HEK293 (cell line): ENCODE data around the gene PTPRN2.

ENCODE experiments used
- CTCF ChIA-PET: fragments of 350-600 bp; formaldehyde crosslinking; extraction: SDS; loops from one replicate; lab custom pipeline; 2021; ENCODE audit warnings: antibody characterized with exemption; lab: Yijun Ruan, JAX
- POLR2A ChIA-PET: fragments of 300-600 bp; formaldehyde crosslinking; extraction: SDS; loops from one replicate; lab custom pipeline; 2020; ENCODE audit warnings: antibody characterized with exemption, inconsistent platforms; lab: Yijun Ruan, JAX
- H3K27ac ChIP-seq: fragments of 200-500 bp; sonication (Bioruptor generic); 2 replicates; pipeline ENCODE4 v1.5.1; 2014; ENCODE audit warnings: low read depth, low read length, control low read depth, inconsistent platforms; ENCODE audit errors: extremely low read depth
- H3K36me3 ChIP-seq, 2 experiments: fragments of 200-500 bp in 1 of 2; sonication (Bioruptor generic) in 1 of 2; 1 replicate in 1 of 2; 2 replicates in 1 of 2; pipeline ENCODE4 v1.5.1; 2014 to 2017; ENCODE audit warnings: inconsistent platforms in 2 of 2, low read length in 2 of 2; ENCODE audit not compliant: control insufficient read depth in 2 of 2, insufficient read depth in 1 of 2
- H3K4me1 ChIP-seq: fragments of 200-500 bp; sonication (Bioruptor generic); 2 replicates; pipeline ENCODE4 v1.5.1; 2014; ENCODE audit warnings: mild to moderate bottlenecking, low read length, inconsistent platforms; ENCODE audit not compliant: control insufficient read depth, insufficient read depth
- H3K4me3 ChIP-seq: 2 replicates; pipeline ENCODE4 v1.5.1; 2011; ENCODE audit warnings: low read depth, mild to moderate bottlenecking, control low read depth, low read length, moderate library complexity
- H3K9me3 ChIP-seq: fragments of 200-500 bp; sonication (Bioruptor generic); 2 replicates; pipeline ENCODE4 v1.5.1; 2014; ENCODE audit warnings: low read depth, low read length, inconsistent platforms; ENCODE audit not compliant: control insufficient read depth, insufficient read depth
- HOXA7 ChIP-seq: sonication (generic); formaldehyde crosslinking; IDR thresholded peaks from 2 replicates; pipeline ENCODE4 v1.8.1; 2022; ENCODE audit warnings: missing genetic modification reagents, borderline replicate concordance
- MYNN ChIP-seq: fragments of 450-650 bp; formaldehyde crosslinking; IDR thresholded peaks from 2 replicates; pipeline ENCODE4 v1.5.1; 2016; ENCODE audit warnings: missing biosample characterization, missing genetic modification characterization, borderline replicate concordance
- PRDM1 ChIP-seq: fragments of 450-650 bp; formaldehyde crosslinking; IDR thresholded peaks from 2 replicates; pipeline ENCODE4; 2016; ENCODE audit warnings: missing biosample characterization, missing genetic modification characterization
- ZBTB21 ChIP-seq: fragments of 450-650 bp; formaldehyde crosslinking; IDR thresholded peaks from 2 replicates; pipeline ENCODE4 v1.5.1; 2017; ENCODE audit warnings: missing biosample characterization, missing genetic modification characterization
- ZFP69B ChIP-seq: fragments of 450-650 bp; formaldehyde crosslinking; IDR thresholded peaks from 2 replicates; pipeline ENCODE4 v1.5.1; 2016; ENCODE audit warnings: missing biosample characterization, missing genetic modification characterization
- ZNF112 ChIP-seq: fragments of 450-650 bp; formaldehyde crosslinking; IDR thresholded peaks from 2 replicates; pipeline ENCODE4 v1.5.0; 2017; ENCODE audit warnings: missing biosample characterization, missing genetic modification characterization
- ZNF155 ChIP-seq: fragments of 450-650 bp; formaldehyde crosslinking; IDR thresholded peaks from 2 replicates; pipeline ENCODE4 v1.5.1; 2016; ENCODE audit warnings: missing biosample characterization, missing genetic modification characterization
- ZNF16 ChIP-seq: fragments of 450-650 bp; formaldehyde crosslinking; IDR thresholded peaks from 2 replicates; pipeline ENCODE4 v1.5.1; 2016; ENCODE audit warnings: low read depth, missing biosample characterization, missing genetic modification characterization
- ZNF248 ChIP-seq: fragments of 450-650 bp; formaldehyde crosslinking; IDR thresholded peaks from 2 replicates; pipeline ENCODE4 v1.5.1; 2017; ENCODE audit warnings: missing biosample characterization, missing genetic modification characterization
- ZNF530 ChIP-seq: fragments of 450-650 bp; formaldehyde crosslinking; IDR thresholded peaks from 2 replicates; pipeline ENCODE4 v1.5.1; 2016; ENCODE audit warnings: low read depth, missing biosample characterization, missing genetic modification characterization
- ZNF626 ChIP-seq: fragments of 450-650 bp; sonication (Bioruptor Pico); formaldehyde crosslinking; IDR thresholded peaks from 2 replicates; pipeline ENCODE4 v1.5.1; 2018; ENCODE audit warnings: missing biosample characterization, missing genetic modification characterization, inconsistent platforms
- ZNF629 ChIP-seq: fragments of 450-650 bp; formaldehyde crosslinking; IDR thresholded peaks from 2 replicates; pipeline ENCODE4 v1.5.1; 2017; ENCODE audit warnings: missing biosample characterization, missing genetic modification characterization
- ZNF658 ChIP-seq: fragments of 450-650 bp; formaldehyde crosslinking; IDR thresholded peaks from 2 replicates; pipeline ENCODE4; 2016; ENCODE audit warnings: missing biosample characterization, missing genetic modification characterization
- ZNF660 ChIP-seq: fragments of 450-650 bp; IDR thresholded peaks from 2 replicates; pipeline ENCODE4 v1.5.1; 2018; ENCODE audit warnings: missing biosample characterization, mild to moderate bottlenecking, missing genetic modification characterization
- ZNF670 ChIP-seq: fragments of 450-650 bp; formaldehyde crosslinking; IDR thresholded peaks from 2 replicates; pipeline ENCODE4 v1.5.1; 2016; ENCODE audit warnings: missing biosample characterization, missing genetic modification characterization, low read depth
- ZNF701 ChIP-seq: fragments of 450-650 bp; formaldehyde crosslinking; IDR thresholded peaks from 2 replicates; pipeline ENCODE4 v1.5.1; 2016; ENCODE audit warnings: missing biosample characterization, missing genetic modification characterization
- ZSCAN23 ChIP-seq: fragments of 450-650 bp; formaldehyde crosslinking; IDR thresholded peaks from 2 replicates; pipeline ENCODE4 v1.5.1; 2016; ENCODE audit warnings: missing biosample characterization, missing genetic modification characterization
- ZSCAN30 ChIP-seq: fragments of 450-650 bp; IDR thresholded peaks from 2 replicates; pipeline ENCODE4 v1.5.1; 2018; ENCODE audit warnings: missing biosample characterization, mild to moderate bottlenecking, missing genetic modification characterization, moderate library complexity
- ZXDB ChIP-seq: fragments of 450-650 bp; formaldehyde crosslinking; IDR thresholded peaks from 2 replicates; pipeline ENCODE4 v1.5.1; 2016; ENCODE audit warnings: missing biosample characterization, missing genetic modification characterization
- TF ChIP-seq, protein P1 (sequence below): fragments of 450-650 bp; formaldehyde crosslinking; IDR thresholded peaks from 2 replicates; pipeline ENCODE4 v1.5.1; 2016; ENCODE audit warnings: missing biosample characterization, missing genetic modification characterization
- TF ChIP-seq, protein P2 (sequence below): fragments of 450-650 bp; formaldehyde crosslinking; optimal IDR thresholded peaks from 2 replicates; pipeline ENCODE3; 2016; ENCODE audit warnings: missing biosample characterization, mild to moderate bottlenecking, missing genetic modification characterization
- TF ChIP-seq, protein P3 (sequence below): fragments of 450-650 bp; formaldehyde crosslinking; IDR thresholded peaks from 2 replicates; pipeline ENCODE4 v1.5.1; 2016; ENCODE audit warnings: missing biosample characterization, missing genetic modification characterization

PTPRN2 gene

DNA sequence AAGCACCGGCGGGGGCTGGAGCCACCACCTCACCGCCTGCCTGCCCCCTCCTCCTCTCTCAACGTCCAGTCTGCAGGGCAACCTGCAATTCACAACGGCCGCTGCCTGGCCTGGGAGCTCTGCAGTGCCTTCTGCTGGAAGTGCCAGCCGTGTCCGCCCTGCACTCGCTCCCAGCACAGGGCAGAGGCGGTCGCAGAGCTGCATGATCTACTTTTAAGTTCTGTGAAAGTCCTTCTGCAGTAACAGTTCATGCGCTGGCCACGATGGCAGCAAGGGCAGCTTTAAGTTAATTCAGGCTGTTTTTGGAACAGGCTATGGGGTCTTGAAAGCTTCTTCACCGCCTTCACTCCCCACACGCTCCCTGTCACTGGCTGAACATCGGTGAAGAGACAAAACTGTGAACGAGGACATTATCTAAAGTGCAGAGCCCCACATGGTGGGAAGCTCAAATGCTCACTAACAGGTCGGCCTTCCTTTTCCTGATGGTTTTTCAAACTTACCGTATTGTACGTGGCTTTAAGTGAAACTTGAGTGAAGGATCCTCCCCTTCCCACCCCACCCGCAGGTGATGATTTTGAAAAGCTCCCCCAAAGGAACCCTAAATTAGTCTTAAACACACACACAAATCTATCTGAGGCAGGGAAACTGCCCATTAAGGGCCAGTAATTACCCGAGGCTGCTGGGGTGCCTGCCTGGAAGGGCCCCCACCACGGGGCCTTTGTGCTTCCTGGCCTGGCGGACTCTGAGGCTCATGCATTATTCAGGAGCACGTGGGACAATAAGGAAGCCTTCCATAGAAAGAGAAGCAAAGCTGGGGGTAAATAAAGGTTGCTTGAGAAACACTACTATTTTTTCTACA, 746.5 kb downstream of the PTPRN2 start:
- Histone ChIP-seq H3K4me1 (no peaks in the 10 kb centered on the region), H3K4me3 (no peak overlapping the region), H3K9me3 (no peaks in the 10 kb centered on the region), H3K36me3 (no peaks in the 10 kb centered on the region), H3K27ac (no peak overlapping the region)
- no peak for TF ChIP-seq ZSCAN23 (tag by site-specific recombination)
- TF ChIP-seq ZNF155 (tag by site-specific recombination): no peak
- no peak for TF ChIP-seq ZNF670 (tag by site-specific recombination)
- no peak for TF ChIP-seq ZNF530 (tag by site-specific recombination)
- ChIA-PET POLR2A (no interaction called here), CTCF (no interaction called here)

DNA sequence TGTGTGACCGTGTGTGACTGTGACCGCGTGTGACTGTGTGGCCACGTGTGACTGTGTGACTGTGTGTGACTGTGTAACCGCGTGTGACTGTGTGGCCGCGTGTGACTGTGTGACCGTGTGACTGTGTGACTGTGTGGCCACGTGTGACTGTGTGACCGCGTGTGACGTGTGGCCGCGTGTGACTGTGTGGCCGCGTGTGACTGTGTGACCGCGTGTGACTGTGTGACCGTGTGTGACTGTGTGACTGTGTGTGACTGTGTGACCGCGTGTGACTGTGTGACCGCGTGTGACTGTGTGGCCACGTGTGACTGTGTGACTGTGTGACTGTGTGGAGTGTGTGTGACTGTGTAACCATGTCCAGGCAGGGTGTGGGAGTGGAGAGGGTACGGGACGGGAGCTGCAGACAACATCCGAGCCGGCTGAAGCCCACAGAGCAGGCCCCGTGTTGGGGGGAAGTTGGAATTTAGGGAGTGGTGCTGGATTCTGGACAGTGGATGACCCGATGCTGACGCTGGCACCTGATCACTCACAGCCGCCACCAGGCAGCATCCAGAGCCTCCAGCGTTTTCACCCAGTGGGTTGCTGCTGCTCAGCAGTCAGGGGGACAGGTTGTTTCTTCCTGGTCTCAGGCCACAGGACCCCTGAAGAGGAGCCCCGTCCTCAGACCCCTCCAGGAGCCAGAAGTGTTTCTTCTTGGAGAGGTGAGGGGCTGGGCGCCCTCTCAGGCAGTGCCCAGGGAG, 747.3 kb downstream of the PTPRN2 start:
- no peak overlapping the region for H3K4me3 ChIP-seq
- CTCF ChIA-PET: interaction anchor here (0.6 kb wide), 1 partner anchor 350 kb away, joined by 3 read pairs; no protein-coding TSS in a partner anchor
- POLR2A ChIA-PET: no interaction called here
- no peak overlapping the region for H3K27ac ChIP-seq
- no peaks in the 10 kb centered on the region for H3K9me3 ChIP-seq
- no peaks in the 10 kb centered on the region for H3K4me1 ChIP-seq
- TF ChIP-seq ZSCAN30 (tag by site-specific recombination) (no peak), MYNN (tag by site-specific recombination) (no peak), ZFP69B (tag by site-specific recombination) (no peak), ZNF16 (no peak), ZNF629 (tag by site-specific recombination) (no peak), ZNF112 (no peak), ZNF658 (no peak), ZNF701 (tag by site-specific recombination) (no peak), ZBTB21 (no peak), ZXDB (tag by site-specific recombination) (no peak), HOXA7 (no peak), ZNF626 (tag by site-specific recombination) (no peak), ZNF660 (no peak)
- TF ChIP-seq, protein P1, sequence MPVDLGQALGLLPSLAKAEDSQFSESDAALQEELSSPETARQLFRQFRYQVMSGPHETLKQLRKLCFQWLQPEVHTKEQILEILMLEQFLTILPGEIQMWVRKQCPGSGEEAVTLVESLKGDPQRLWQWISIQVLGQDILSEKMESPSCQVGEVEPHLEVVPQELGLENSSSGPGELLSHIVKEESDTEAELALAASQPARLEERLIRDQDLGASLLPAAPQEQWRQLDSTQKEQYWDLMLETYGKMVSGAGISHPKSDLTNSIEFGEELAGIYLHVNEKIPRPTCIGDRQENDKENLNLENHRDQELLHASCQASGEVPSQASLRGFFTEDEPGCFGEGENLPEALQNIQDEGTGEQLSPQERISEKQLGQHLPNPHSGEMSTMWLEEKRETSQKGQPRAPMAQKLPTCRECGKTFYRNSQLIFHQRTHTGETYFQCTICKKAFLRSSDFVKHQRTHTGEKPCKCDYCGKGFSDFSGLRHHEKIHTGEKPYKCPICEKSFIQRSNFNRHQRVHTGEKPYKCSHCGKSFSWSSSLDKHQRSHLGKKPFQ (tag by site-specific recombination): no peak
- TF ChIP-seq, protein P2, sequence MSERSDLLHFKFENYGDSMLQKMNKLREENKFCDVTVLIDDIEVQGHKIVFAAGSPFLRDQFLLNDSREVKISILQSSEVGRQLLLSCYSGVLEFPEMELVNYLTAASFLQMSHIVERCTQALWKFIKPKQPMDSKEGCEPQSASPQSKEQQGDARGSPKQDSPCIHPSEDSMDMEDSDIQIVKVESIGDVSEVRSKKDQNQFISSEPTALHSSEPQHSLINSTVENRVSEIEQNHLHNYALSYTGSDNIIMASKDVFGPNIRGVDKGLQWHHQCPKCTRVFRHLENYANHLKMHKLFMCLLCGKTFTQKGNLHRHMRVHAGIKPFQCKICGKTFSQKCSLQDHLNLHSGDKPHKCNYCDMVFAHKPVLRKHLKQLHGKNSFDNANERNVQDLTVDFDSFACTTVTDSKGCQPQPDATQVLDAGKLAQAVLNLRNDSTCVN: no peak
- H3K36me3 ChIP-seq: no peaks in the 10 kb centered on the region

DNA sequence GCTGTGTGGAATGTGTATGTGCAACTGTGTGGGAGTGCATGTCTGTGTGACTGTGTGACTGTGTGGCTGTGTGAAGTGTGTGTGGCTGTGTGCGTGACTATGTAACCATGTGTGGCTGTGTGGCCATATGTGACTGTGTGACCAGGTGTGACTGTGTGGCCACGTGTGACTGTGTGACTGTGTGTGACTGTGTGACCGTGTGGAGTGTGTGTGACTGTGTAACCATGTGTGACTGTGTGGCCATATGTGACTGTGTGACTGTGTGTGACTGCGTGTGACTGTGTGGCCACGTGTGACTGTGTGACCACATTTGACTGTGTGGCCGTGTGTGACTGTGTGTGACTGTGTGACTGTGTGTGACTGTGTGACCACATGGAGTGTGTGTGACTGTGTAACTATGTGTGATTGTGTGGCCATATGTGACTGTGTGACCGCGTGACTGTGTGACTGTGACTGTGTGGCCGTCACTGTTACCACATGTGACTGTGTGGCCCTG, 747.9 kb downstream of the PTPRN2 start:
- H3K4me1 ChIP-seq: no peaks in the 10 kb centered on the region
- no peaks in the 10 kb centered on the region for H3K9me3 ChIP-seq
- ChIA-PET POLR2A (no interaction called here), CTCF (interaction anchor here (0.6 kb wide), 1 partner anchor 349 kb away, joined by 3 read pairs; no protein-coding TSS in a partner anchor)
- H3K36me3 ChIP-seq: no peaks in the 10 kb centered on the region
- no peak overlapping the region for H3K27ac ChIP-seq
- TF ChIP-seq, protein P3, sequence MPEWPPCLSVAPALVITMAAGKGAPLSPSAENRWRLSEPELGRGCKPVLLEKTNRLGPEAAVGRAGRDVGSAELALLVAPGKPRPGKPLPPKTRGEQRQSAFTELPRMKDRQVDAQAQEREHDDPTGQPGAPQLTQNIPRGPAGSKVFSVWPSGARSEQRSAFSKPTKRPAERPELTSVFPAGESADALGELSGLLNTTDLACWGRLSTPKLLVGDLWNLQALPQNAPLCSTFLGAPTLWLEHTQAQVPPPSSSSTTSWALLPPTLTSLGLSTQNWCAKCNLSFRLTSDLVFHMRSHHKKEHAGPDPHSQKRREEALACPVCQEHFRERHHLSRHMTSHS: peak; percentile 29; the same call in 1 of the 2 replicates
- TF ChIP-seq ZNF248 (tag by site-specific recombination) (0 out of 2 replicates have a peak, but pooled peaks have one; percentile 6), PRDM1 (tag by site-specific recombination) (no peak)
- H3K4me3 ChIP-seq: no peak overlapping the region
